ENCODE measurements around the gene LY86. TPM values are rescaled to one million over a fixed set of nuclear protein-coding genes. Genes with fewer than 3 reads are reported as not detected.
A peak's percentile ranks its signal among the peaks of the same experiment; 100 is the strongest.

Gene LY86
- total RNA-seq, 1 experiment from 2014 or later = not detected

GRCh38 chr6:6685249-6686040 is 96.9 kb downstream of the LY86 start:
- Histone ChIP-seq H3K27ac (no peak overlapping the region), H3K4me1 (replicated peaks) (peaks cover 24% of the 10 kb centered on the region), H3K4me3 (no peak overlapping the region), H3K27me3 (replicated peaks) (no peaks in the 10 kb centered on the region), H3K9me3 (replicated peaks) (no peaks in the 10 kb centered on the region), H3K36me3 (no peaks in the 10 kb centered on the region)
- DNase-seq (ENCODE audit: low read depth in 1 of 2, low spot score in 2 of 2) = no peak

- no peaks in the 10 kb centered on the region for H3K27me3 ChIP-seq (replicated peaks)
- peaks cover 27% of the 10 kb centered on the region for H3K4me1 ChIP-seq (replicated peaks)
- no peaks in the 10 kb centered on the region for H3K9me3 ChIP-seq (replicated peaks)
- H3K4me3 ChIP-seq = no peak overlapping the region
- no peak for DNase-seq (ENCODE audit: low read depth in 1 of 2, low spot score in 2 of 2)
- H3K36me3 ChIP-seq = no peaks in the 10 kb centered on the region
- H3K27ac ChIP-seq = no peak overlapping the region
Observed at GRCh38 chr6:6686176-6686575, 97.7 kb downstream of the LY86 start.

- DNase-seq (ENCODE audit: low read depth in 1 of 2, low spot score in 2 of 2) = peak; percentile 19 to 64
- Histone ChIP-seq H3K4me1 (replicated peaks) (peaks cover 27% of the 10 kb centered on the region), H3K27me3 (replicated peaks) (no peaks in the 10 kb centered on the region), H3K27ac (no peak overlapping the region), H3K4me3 (no peak overlapping the region), H3K36me3 (no peaks in the 10 kb centered on the region), H3K9me3 (replicated peaks) (no peaks in the 10 kb centered on the region)
Observed at GRCh38 chr6:6686748-6687601, 98.5 kb downstream of the LY86 start.

- DNase-seq (ENCODE audit: low read depth in 1 of 2, low spot score in 2 of 2) = no peak
- Histone ChIP-seq H3K36me3 (no peaks in the 10 kb centered on the region), H3K4me3 (no peak overlapping the region), H3K9me3 (replicated peaks) (no peaks in the 10 kb centered on the region), H3K4me1 (replicated peaks) (peaks cover 27% of the 10 kb centered on the region), H3K27ac (no peak overlapping the region), H3K27me3 (replicated peaks) (no peaks in the 10 kb centered on the region)
Observed at GRCh38 chr6:6688283-6688682, 99.8 kb downstream of the LY86 start.

- no peak overlapping the region for H3K27ac ChIP-seq
- peak in 1 of 2 experiments; percentile 31 for DNase-seq (ENCODE audit: low read depth in 1 of 2, low spot score in 2 of 2)
- H3K9me3 ChIP-seq (replicated peaks) = no peaks in the 10 kb centered on the region
- no peaks in the 10 kb centered on the region for H3K27me3 ChIP-seq (replicated peaks)
- no peaks in the 10 kb centered on the region for H3K36me3 ChIP-seq
- H3K4me1 ChIP-seq (replicated peaks) = peaks cover 27% of the 10 kb centered on the region
- no peak overlapping the region for H3K4me3 ChIP-seq
Observed at GRCh38 chr6:6688951-6689350, 100.4 kb downstream of the LY86 start.

- Histone ChIP-seq H3K27me3 (replicated peaks) (no peaks in the 10 kb centered on the region), H3K27ac (peak overlapping the region; percentile 63), H3K9me3 (replicated peaks) (no peaks in the 10 kb centered on the region), H3K4me3 (no peak overlapping the region), H3K4me1 (replicated peaks) (peaks cover 27% of the 10 kb centered on the region), H3K36me3 (no peaks in the 10 kb centered on the region)
- DNase-seq (ENCODE audit: low read depth in 1 of 2, low spot score in 2 of 2) = peak in 1 of 2 experiments; percentile 47
Observed at GRCh38 chr6:6689400-6690143, 101.1 kb downstream of the LY86 start.

GRCh38 chr6:6690144-6690483 is 101.6 kb downstream of the LY86 start:
- peak overlapping the region; percentile 63 for H3K27ac ChIP-seq
- no peaks in the 10 kb centered on the region for H3K27me3 ChIP-seq (replicated peaks)
- no peaks in the 10 kb centered on the region for H3K9me3 ChIP-seq (replicated peaks)
- peaks cover 27% of the 10 kb centered on the region for H3K4me1 ChIP-seq (replicated peaks)
- no peaks in the 10 kb centered on the region for H3K36me3 ChIP-seq
- no peak overlapping the region for H3K4me3 ChIP-seq
- DNase-seq (ENCODE audit: low read depth in 1 of 2, low spot score in 2 of 2) = no peak

GRCh38 chr6:6694368-6694780 is 105.9 kb downstream of the LY86 start:
- Histone ChIP-seq H3K27ac (no peak overlapping the region), H3K36me3 (no peaks in the 10 kb centered on the region), H3K4me3 (no peak overlapping the region), H3K27me3 (replicated peaks) (no peaks in the 10 kb centered on the region), H3K4me1 (replicated peaks) (peaks cover 14% of the 10 kb centered on the region), H3K9me3 (replicated peaks) (no peaks in the 10 kb centered on the region)
- DNase-seq (ENCODE audit: low read depth in 1 of 2, low spot score in 2 of 2) = no peak

GRCh38 chr6:6694825-6695624 is 106.5 kb downstream of the LY86 start:
- DNase-seq (ENCODE audit: low read depth in 1 of 2, low spot score in 2 of 2) = no peak
- H3K27ac ChIP-seq = no peak overlapping the region

GRCh38 chr6:6695625-6696276 is 107.2 kb downstream of the LY86 start:
- no peaks in the 10 kb centered on the region for H3K27me3 ChIP-seq (replicated peaks)
- H3K4me3 ChIP-seq = no peak overlapping the region
- peaks cover 10% of the 10 kb centered on the region for H3K4me1 ChIP-seq (replicated peaks)
- H3K9me3 ChIP-seq (replicated peaks) = no peaks in the 10 kb centered on the region
- DNase-seq (ENCODE audit: low read depth in 1 of 2, low spot score in 2 of 2) = no peak
- no peaks in the 10 kb centered on the region for H3K36me3 ChIP-seq
- no peak overlapping the region for H3K27ac ChIP-seq

More at GRCh38 chr6:6694825-6695624, 106.5 kb downstream of the LY86 start:
- Histone ChIP-seq H3K36me3 (no peaks in the 10 kb centered on the region), H3K9me3 (replicated peaks) (no peaks in the 10 kb centered on the region), H3K4me3 (no peak overlapping the region), H3K27me3 (replicated peaks) (no peaks in the 10 kb centered on the region), H3K4me1 (replicated peaks) (peaks cover 13% of the 10 kb centered on the region)

- H3K4me3 ChIP-seq = no peak overlapping the region
- no peaks in the 10 kb centered on the region for H3K27me3 ChIP-seq (replicated peaks)
- H3K36me3 ChIP-seq = no peaks in the 10 kb centered on the region
- DNase-seq (ENCODE audit: low read depth in 1 of 2, low spot score in 2 of 2) = peak; percentile 44 to 55
- peaks cover 10% of the 10 kb centered on the region for H3K4me1 ChIP-seq (replicated peaks)
- H3K9me3 ChIP-seq (replicated peaks) = no peaks in the 10 kb centered on the region
- no peak overlapping the region for H3K27ac ChIP-seq
Observed at GRCh38 chr6:6696867-6697531, 108.5 kb downstream of the LY86 start.

GRCh38 chr6:6697620-6698019 is 109.1 kb downstream of the LY86 start:
- H3K27ac ChIP-seq = no peak overlapping the region
- no peaks in the 10 kb centered on the region for H3K36me3 ChIP-seq
- peaks cover 10% of the 10 kb centered on the region for H3K4me1 ChIP-seq (replicated peaks)
- H3K27me3 ChIP-seq (replicated peaks) = no peaks in the 10 kb centered on the region
- no peaks in the 10 kb centered on the region for H3K9me3 ChIP-seq (replicated peaks)
- H3K4me3 ChIP-seq = no peak overlapping the region
- DNase-seq (ENCODE audit: low read depth in 1 of 2, low spot score in 2 of 2) = no peak
